Stimulated activated CD4-positive, alpha-beta T cell treated with anti-CD3 and anti-CD28 coated beads, Interleukin-2, amount 100 ng/mL, for 48 hours (primary cell): Measurements from ENCODE around the gene ZNF507.
A peak's percentile ranks its signal among the peaks of the same experiment; 100 is the strongest.
"Not testable (repeated sequence)": the region's sequence is repeated elsewhere in the genome, so short reads cannot be mapped to it uniquely, and the experiment has no call there.

Source experiments
- DNase-seq, 2 donors: peaks; one replicate each; pipeline ENCODE4 v3.0.0-alpha.2; 2020

The ZNF507 gene

DNA sequence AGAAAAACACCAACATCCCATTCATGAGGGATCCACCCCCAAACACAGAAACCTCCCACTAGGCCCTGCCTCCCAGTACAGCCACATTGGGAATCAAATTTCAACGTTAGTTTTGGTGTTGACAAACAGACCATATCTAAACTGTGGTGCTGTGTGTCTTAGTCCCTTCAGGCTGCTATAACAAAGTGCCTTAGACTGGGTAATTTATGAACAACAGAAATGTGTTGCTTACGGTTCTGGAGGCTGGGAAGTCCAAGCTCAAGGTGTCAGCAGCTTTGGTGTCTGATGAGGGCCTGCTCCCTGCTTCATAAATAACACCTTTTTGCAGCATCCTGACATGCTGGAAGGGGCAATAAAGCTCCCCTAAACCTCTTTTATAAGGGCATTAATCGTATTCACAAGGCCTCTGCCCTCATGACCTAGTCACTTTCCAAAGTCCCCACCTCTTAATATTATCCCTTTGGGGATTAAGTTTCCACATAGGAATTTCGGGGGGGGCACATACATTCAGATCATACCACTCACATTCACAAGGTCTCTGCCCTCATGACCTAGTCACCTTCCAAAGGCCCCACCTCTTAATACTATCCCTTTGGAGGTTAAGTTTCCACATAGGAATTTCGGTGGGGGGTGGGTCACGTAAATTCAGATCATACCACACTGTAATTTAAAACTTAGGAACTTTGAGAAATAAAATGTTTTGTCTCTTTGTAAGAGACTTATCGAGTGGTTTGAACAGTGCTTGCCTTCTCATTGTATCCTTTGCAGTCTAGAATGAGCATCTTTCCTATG is 27.5 kb downstream of the ZNF507 start:
- no peak for DNase-seq

DNA sequence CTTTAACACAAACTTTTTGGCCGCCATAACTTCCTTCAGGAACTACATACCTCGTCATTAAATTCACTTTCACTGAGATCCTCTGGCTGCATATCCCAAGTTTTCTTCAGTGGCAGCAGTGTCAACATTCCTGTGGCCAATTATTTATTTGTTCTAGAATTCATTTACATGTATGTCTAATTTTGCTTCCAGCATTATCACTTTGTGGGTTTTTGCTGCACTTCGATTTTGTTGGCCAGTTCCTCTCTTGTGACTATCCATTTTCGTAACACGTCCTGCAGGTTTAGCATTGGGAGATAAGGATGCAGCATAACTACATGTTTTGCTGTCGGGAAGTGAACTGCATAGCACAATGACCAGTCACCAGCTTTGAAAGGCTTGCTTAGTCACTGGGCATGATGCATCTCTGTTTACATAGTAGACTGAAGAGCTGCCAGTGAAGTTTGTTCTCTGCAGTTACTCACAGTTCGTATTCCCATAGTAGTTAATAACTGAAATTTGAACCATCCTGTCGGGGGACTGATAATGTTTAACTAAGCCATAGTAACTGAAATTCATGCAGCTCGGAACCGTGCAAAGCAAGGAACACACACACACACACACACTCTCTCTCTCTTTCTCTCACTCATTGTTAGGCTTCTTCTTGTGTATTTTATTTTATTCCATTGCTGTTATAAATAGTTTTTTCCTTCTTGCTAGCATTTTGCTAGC is 28.3 kb downstream of the ZNF507 start:
- no peak for DNase-seq

DNA sequence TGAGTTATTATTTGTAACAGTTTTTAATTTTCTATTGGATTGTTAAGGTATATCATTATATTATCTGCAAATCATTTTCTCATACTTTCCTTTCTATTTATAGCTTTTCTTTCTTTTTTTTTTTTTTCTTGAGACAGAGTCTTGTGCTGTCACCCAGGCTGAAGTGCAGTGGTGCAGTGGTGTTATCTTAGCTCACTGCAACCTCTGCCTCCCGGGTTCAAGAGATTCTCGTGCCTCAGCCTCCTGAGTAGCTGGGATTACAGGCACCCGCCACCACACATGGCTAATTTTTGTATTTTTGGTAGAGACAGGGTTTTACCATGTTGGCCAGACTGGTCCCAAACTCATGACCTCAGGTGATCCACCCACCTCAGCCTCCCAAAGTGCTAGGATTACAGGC is 29.0 kb downstream of the ZNF507 start:
- DNase-seq, result not testable (repeated sequence)

DNA sequence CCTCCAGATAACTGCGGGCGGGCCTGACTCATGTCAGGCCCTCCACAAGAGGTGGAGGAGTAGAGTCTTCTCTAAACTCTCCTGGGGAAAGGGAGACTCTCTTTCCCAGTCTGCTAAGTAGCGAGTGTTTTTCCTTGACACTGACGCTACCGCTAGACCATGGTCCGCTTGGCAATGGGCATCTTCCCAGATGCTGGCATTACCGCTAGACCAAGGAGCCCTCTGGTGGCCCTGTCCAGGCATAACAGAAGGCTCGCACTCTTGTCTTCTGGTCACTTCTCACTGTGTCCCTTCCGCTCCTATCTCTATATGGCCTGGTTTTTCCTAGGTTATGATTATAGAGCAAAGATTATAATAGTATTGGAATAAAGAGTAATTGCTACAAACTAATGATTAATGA is 31.7 kb downstream of the ZNF507 start:
- DNase-seq, result not testable (repeated sequence)

DNA sequence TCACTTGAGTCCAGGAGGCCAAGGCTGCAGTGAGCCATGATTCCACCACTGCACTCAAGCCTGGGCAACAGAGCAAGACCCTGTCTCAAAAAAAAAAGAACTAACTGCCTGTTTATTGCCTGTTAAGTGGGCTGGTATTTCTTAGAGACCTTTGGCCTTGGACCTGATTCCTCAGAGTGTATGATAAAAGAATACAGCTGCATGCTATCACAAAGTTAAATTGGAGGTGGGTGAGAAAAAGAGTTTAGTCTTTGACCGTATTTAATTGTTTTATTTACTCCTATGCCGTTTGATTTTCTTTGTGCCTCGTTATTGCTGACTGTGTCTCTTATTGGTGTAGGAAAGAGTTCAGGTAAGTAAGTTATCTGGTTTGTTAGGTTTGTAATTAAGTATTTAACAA is 34.9 kb downstream of the ZNF507 start:
- no peak for DNase-seq

DNA sequence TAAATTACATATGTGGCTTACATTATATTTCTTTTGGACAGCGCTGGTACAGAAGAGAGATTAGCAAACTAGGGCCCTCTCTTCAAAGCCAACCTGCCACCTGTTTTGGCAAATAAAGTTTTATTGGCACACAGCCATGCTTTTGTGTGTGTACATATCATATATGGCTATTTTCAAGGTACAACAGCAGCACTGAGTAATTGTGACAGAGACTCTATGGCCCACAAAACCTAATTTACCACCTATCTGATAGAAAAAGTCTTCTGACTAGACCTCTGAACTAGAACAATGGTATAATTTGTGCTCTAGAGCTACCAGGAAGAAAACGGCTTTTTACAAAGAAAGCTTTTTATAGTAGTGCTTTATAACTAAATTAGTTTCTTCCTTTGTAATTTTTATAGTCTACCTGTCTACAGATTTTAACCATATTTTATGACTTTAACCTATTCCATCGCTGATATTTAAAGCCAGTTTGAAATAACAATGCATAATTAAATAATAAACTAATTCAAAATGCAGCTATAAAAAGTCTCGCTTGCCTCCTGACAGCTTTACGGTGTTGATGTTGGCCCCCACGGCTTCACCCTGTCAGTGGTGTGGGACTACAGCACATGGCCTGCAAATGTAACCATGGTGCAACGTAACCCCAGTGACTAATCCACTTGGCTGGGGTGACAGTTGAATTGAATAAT is 42.4 kb downstream of the ZNF507 start:
- DNase-seq, result no peak

DNA sequence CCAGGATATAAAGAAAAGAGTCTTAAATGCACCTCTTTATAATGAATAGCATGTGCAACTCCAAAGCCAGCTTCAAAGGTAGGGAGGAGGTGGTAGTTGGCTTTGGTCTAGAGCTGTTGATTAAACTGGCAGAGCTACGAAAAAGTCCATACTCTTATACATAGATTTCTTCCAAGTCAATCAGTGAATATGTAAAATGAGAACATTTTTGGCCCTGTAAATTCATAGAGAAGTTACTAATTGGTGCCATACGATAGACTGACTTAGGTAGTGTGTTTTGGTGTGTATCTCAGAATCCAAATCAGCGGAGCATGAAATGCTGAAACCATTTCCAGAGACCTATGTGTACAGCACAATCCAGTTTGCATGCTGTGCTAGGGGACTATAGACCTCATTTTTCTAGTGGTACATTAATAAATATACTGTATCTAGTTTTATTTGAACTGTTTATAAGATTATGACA is 43.0 kb downstream of the ZNF507 start:
- DNase-seq, result no peak

DNA sequence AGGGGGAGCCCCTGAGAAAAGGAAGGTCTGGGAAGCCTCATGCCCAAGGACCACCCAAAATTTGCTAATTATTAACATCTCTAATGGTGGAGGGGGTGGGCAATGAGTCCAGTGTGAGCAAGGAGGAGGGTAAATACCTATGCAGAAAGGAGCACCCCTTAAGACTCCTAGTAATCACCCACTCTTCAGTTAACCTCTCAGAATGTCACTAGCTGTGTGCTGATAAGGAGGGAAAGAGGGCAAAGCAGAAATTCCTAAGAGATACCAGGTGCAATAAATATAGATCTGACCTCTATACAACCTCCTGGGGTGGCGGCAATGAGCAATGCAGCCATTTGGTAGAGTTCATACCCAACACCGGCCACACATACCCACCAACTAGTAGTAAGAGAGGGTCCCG is 47.5 kb downstream of the ZNF507 start:
- DNase-seq, result no peak

DNA sequence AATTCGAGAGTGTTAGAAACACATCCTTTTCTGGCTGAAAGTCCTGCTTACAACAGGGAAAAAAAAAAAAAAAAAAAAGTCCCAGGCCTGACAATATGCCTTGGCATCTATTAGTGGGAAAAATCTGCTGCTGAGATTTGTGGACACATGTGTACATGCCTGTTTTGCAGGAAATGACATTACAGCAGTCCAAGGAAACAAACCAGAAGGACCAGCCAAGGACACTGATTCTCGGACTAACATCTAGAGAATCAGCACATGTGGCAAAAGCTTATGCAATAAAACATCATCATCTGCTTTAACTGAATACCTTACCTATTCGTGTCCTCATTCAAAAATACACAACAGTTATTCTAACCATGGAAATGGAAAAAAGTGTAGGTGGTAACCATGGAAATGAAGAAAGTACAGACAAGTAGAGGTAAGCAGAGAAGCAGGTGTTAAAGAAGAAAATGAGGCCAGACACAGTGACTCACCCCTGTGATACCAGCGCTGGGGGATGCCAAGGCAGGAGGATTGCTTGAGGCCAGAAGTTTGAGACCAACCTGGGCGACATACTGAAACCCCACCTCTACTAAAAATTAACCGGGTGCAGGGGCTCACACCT is 50.7 kb downstream of the ZNF507 start:
- DNase-seq, result no peak

DNA sequence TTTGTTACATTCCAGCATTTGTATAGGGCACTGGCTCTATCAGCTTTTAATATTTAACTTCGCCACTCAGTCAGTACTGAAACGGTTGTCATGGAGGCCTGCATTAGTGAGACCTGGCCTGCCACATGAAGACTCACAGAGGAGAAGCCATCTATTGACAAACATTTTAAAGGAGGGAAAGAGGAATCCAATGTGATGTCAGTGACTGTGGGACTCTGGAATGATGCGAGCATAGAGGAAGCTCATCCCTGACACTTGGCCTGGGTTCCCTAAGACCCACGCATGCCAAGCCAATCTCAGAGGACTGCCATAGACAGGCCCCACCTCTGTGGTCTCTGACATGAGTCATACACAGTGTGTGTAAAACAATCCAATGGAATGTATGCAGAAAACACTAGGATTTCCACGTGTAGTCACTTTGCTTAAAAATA is 52.3 kb downstream of the ZNF507 start:
- no peak for DNase-seq

DNA sequence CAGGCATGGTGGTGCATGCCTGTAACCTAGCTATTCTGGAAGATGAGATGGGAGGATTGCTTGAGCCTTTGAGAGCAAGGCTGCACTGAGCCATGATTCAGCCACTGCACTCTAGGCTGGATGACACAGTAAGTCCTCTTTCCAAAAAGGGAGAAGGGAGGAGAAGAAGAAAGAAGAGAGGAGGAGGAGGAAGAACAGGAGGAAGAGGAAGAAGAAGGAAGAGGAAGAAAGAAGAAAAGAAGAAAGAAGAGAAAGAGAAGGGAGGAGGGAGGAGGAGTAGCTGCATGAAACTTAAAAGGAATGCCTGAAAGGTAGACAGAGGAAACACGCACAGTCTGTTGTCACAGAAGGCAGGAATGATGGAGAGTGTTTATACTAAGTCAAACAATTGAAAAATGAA is 56.6 kb downstream of the ZNF507 start:
- no peak for DNase-seq

DNA sequence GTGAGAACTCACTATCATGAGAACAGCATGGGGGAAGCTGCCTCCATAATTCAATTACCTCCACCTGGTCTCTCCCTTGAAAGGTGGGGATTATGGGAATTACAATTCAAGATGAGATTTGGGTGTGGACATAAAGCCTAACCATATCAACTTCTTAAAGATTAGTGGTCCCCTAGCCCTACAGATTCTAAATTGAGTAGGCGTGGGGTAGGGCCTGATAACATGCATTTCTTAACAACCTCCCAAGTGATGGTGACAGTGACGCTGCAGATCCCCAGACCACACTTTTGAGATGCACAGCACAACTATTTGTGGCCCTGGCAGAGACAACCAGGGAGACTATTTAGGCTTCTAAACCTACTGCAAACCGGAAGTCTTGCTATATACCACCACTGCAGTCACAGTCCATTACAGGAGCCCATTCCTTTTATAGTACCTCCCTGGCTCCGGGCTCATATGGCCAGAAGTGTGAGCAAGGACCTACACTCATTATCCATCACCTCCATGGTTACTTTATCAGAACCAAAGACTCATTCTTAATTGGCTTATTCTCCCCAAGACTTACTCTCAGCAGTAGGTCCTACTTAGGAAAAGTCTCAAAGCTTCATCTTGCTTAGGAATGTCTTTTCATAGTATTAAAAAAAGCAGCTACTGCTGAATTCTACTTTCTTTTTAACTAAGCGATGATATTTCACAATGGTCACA is 58.0 kb downstream of the ZNF507 start:
- DNase-seq, result no peak

DNA sequence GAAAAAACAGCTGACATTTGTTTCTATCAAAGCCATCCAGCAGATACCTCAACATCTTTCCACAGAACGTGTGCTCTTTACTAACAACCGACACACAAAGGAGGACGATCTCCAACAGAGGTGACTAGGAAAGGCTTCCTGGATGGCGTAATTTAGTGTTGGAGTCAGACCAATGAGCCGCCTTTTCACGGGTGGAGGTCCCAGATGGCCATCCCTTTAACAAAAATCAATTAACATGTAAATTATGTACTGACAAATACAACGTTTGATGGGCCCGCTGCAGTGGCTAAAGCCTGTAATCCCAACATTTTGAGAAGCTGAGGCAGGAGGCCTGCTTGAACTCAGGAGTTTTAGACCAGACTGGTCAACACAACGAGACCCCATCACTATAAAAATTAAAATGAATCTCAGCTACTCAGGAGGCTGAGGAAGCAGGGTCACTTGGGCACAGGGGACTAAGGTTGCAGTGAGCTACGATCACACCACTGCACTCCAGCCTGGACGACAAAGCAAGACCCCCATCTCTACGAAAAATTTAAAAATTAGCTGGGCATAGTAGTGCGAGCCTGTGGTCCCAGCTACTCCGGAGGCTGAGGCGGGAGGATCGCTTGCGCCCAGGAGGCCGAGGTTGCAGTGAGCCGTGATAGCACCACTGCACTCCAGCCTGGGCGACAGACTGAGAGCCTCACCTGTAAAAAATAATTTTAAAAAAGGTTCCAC is 59.0 kb downstream of the ZNF507 start:
- DNase-seq, result no peak

DNA sequence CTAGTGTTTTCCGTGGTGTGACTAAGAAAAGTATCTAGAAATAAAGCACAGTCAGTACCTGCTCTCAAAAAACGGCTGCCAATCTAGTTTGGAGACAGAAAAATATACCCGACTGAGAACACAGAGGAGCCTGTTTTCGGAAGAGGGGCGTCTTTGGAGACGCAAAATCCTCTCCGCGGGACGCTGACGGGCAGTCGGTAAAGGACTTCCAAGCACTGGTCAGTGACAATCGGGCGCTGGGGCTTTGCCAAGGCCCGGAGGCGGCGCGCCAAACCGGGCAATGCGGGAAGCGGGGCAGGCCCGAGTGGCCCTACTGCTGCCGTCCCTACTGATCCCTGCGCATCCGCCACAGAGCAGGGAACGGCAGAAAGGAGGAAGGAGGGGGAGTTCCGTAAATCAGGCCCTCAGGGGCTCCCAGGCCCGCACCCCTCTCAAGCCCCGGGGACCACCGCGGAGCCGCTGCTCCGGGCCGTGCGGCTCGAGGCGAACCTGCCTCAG is 59.6 kb downstream of the ZNF507 start:
- peak in 1 of 2 donors; percentile 13 for DNase-seq

DNA sequence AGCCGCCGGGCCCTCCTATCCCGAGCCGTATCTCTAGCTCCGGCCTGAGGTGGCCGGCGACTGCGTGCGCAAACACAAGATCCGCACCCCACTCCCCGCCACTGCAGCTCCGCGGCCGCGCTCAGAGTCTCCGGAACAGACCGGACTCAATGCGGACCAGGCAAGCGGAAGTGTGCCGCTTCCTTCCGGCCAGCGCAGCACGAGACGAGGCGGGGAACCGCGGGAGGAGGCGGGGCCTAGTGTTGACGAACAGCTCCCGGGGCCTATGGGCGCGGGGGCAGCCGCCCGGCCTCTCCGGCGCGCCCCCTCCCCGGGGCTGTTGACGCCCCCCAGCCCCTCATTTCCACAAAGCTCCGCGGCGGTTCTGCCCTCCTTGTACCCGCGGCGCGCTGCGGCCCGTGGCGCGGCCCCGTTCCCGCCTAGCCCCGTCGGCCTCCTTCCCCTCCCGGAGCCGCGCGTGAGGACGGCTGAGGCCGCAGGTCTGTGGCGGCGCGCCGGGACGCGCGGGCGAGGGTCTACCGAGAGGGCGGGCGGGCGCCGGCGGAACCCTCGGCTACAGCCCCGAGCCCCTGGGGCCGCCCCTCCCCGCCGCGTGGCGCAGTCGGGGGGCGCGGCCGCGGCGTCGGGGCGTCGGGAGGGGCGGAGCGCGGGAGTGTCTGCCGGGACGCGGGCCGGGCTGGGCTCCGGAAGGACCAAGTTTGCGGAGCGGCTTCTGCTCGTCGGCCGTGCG is 60.2 kb downstream of the ZNF507 start, which contains the start of gene DPY19L3:
DPY19L3 (plus strand) TSS at position 340 of the 730 bp plus-strand sequence. CDS start 2,484 bp downstream, outside the sequence.
- DNase-seq, result peak; percentile 86 to 92

DNA sequence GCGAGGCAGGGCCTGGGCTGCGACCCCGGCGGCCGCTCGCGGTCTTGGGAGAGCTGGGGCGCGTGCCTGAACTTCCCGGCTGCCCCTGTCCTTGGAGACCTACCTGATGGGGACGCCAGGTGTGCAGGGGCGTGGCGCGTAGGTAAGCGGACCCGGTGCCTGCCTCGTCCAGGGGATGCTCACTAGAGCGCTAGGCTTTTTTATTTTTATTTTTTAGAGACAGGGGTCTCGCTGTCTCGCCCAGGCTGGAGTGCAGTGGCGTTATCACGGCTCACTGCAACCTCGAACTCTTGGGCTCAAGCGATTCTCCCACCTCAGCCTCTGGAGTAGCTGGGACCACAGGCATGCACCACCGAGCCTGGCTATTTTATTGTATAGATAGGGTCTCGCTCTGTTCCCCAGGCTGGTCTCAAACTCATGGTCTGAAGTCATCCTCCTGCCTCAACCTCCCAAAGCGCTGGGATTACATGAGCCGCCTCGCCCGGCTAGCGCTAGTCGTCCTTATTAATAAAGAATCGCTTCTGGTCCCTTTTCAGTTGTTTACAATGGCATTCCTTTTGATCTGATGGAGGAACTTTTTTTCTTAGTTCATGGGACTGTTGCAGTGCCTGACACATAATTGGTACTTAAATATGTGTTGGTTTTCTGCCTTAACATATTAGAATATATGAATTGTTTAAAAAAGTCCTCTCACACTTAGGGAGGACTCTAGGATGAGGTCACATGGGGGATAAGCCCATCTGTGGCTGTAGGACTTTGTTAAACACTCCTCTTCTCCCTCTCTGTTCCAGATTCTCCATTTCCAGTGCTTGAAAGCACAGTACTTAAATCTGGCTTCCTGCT is 61.0 kb downstream of the ZNF507 start:
- DNase-seq, result no peak

DNA sequence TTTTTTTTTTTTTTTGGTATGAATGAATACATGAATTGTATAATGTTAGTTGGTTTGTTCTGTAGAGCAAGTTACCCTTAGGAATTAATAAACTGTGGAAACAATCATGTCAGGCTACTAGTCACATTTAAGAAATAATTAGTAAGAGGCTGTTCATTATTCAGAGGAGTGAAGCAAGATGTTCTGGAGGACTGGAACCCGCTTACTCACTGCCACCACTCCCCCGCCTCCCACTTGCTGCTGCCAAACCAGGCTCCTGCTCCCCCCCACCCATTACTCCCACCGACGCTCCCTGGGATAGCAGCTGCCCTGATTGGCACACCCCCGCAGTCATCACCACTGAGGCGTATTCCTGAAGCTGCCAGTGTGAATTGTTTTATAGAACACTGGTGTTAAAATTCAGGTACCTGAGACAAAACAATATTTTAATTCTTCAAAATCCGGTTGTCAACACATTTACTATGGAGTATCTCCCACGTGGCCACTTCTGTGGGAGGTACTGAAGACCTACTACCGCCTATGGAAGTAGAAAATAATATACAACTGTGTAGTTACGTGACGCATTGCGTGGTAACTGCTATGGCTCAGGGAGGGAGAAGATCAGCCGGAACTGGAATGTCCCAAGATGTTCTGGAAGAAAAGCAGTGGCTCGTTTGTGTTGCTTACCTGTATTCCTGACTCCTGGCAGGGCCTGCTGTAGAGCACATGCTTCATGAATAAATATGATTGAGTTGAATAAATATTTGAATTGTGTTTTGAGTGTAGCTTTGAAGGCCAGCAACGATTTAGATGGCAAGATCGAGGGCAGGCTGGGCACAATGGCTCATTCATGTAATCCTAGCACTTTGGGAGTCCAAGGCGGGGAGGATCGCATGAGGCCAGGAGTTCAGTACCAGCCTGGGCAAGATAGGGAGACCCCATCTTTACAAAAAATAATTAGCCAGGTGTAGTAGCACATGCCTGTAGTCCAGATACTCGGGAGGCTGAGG is 61.9 kb downstream of the ZNF507 start:
- DNase-seq, result no peak

DNA sequence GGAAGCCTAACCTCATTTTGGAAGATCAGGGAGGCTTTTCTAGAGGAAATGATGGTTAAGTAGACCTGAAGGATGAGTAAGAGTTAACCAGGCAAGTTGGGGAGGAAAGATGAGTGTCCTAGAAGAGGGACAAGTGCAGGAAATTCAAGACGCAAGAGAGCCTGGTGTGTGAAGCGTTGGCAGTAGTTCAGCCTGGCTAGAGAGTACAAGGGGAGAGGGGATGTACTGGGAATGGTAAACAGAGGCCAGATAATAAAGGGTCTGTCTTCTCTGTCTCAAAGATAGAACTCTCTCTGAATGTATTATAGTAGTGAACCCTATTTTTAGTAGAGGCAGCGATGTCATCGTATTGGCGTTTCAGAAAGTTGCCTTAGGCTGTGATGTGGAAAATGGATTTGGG is 69.8 kb downstream of the ZNF507 start:
- no peak for DNase-seq

DNA sequence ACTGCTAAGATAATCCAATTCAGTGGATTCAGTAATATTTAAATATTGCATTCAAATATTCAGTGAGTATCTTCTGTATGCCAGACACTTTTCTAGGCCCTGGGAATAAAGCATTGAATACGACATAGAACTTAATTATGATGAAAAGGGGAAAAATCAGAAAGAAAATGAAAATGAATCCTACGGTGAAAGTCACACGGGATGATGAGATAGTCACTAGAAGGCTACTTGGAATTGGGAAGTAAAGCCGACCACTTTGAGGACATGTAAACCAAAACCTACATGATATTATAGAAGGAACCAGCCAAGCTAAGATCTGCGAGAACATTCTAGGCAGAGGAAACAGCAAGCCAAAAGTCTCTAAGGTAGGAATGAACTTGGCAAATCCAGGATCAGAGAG is 70.3 kb downstream of the ZNF507 start:
- DNase-seq, result no peak
